PFSK-1 (cell line): ENCODE results near the gene GALNT12.

ENCODE experiments used
- FOXP2 ChIP-seq: optimal IDR thresholded peaks from 2 replicates; pipeline ENCODE3; 2011; ENCODE audit warnings: borderline replicate concordance, control low read depth, inconsistent platforms; ENCODE audit not compliant: insufficient read depth; ENCODE audit errors: extremely low read length, extremely low read depth
- POLR2AphosphoS5 ChIP-seq: IDR thresholded peaks from 2 replicates; pipeline ENCODE4 v1.6.1; 2012; ENCODE audit warnings: low read depth, mild to moderate bottlenecking, control low read depth, low read length, moderate library complexity
- REST ChIP-seq, 2 experiments: IDR thresholded peaks; 2 replicates each; pipeline versions ENCODE4 v1.6.1 to v1.8.0; 2011 to 2012; ENCODE audit warnings: low read depth in 2 of 2, low read length in 2 of 2, control low read depth in 1 of 2, inconsistent platforms in 1 of 2, mild to moderate bottlenecking in 1 of 2, moderate library complexity in 1 of 2; ENCODE audit not compliant: insufficient read depth in 1 of 2
- SIN3A ChIP-seq: IDR thresholded peaks from 2 replicates; pipeline ENCODE4 v1.6.1; 2012; ENCODE audit warnings: mild to moderate bottlenecking, low read length, moderate library complexity, borderline replicate concordance; ENCODE audit not compliant: insufficient read depth
- TAF1 ChIP-seq: IDR thresholded peaks from 2 replicates; pipeline ENCODE4 v1.6.1; 2012; ENCODE audit warnings: low read length, control low read depth, borderline replicate concordance; ENCODE audit not compliant: insufficient read depth

GALNT12 gene

GRCh38 chr9:98808411-98808815 is 943 bp downstream of the GALNT12 start:
- TF ChIP-seq TAF1 (no peak), POLR2AphosphoS5 (no peak), SIN3A (no peak), FOXP2 (no peak), REST (IDR thresholded peaks at IDR 0.05; ENCODE audit: insufficient read depth in 1 of 2, low read depth in 2 of 2, low read length in 2 of 2) (no peak)

- no peak for TF ChIP-seq FOXP2
- no peak for TF ChIP-seq POLR2AphosphoS5
- no peak for TF ChIP-seq SIN3A
Observed at GRCh38 chr9:98808875-98809274, 1.4 kb downstream of the GALNT12 start.

GRCh38 chr9:98809311-98810101 is 2.0 kb downstream of the GALNT12 start:
- TF ChIP-seq FOXP2 (no peak), TAF1 (no peak), SIN3A (no peak), POLR2AphosphoS5 (no peak), REST (IDR thresholded peaks at IDR 0.05; ENCODE audit: insufficient read depth in 1 of 2, low read depth in 2 of 2, low read length in 2 of 2) (no peak)

- TF ChIP-seq REST (IDR thresholded peaks at IDR 0.05; ENCODE audit: insufficient read depth in 1 of 2, low read depth in 2 of 2, low read length in 2 of 2) (no peak), SIN3A (no peak), FOXP2 (no peak), POLR2AphosphoS5 (no peak), TAF1 (no peak)
Observed at GRCh38 chr9:98810102-98810842, 2.8 kb downstream of the GALNT12 start.

- TF ChIP-seq TAF1: no peak
- TF ChIP-seq POLR2AphosphoS5: no peak
- TF ChIP-seq SIN3A: no peak
- no peak for TF ChIP-seq FOXP2
- no peak for TF ChIP-seq REST (IDR thresholded peaks at IDR 0.05; ENCODE audit: insufficient read depth in 1 of 2, low read depth in 2 of 2, low read length in 2 of 2)
Observed at GRCh38 chr9:98811051-98811650, 3.7 kb downstream of the GALNT12 start.
